Measurements from ENCODE around the gene TEK.
"Not testable (repeated sequence)": the region's sequence is repeated elsewhere in the genome, so short reads cannot be mapped to it uniquely, and the experiment has no call there.

TEK gene

GRCh38 chr9:27108981-27109541, at the start of gene TEK:
TEK (plus strand) TSS chr9:27109225; CDS start chr9:27109591, 366 bp downstream.
- no peak for DNase-seq

- DNase-seq: no peak
These were observed 49.6 kb upstream of the TEK start for GRCh38 chr9:27059412-27059811.

- DNase-seq: no peak
These were observed 49.1 kb upstream of the TEK start for GRCh38 chr9:27059907-27060306.

- DNase-seq: no peak
These were observed 43.7 kb upstream of the TEK start for GRCh38 chr9:27065288-27065687.

- no peak for DNase-seq
These were observed 34.9 kb upstream of the TEK start for GRCh38 chr9:27073841-27074728.

GRCh38 chr9:27078685-27079084, 30.3 kb upstream of the TEK start:
- DNase-seq: no peak

- no peak for DNase-seq
These were observed 23.6 kb upstream of the TEK start for GRCh38 chr9:27085456-27085855.

- peak; percentile 26 for DNase-seq
These were observed 22.0 kb upstream of the TEK start for GRCh38 chr9:27086818-27087680.

GRCh38 chr9:27088981-27089380, 20.0 kb upstream of the TEK start:
- no peak for DNase-seq

GRCh38 chr9:27089706-27090105, 19.3 kb upstream of the TEK start:
- no peak for DNase-seq

GRCh38 chr9:27090231-27090630, 18.8 kb upstream of the TEK start:
- DNase-seq: no peak

- DNase-seq: no peak
These were observed 18.3 kb upstream of the TEK start for GRCh38 chr9:27090711-27091110.

GRCh38 chr9:27092496-27092895, 16.5 kb upstream of the TEK start:
- DNase-seq: not testable (repeated sequence)

GRCh38 chr9:27093384-27094067, 15.5 kb upstream of the TEK start:
- DNase-seq: not testable (repeated sequence)

- DNase-seq: peak; percentile 64
These were observed 14.3 kb upstream of the TEK start for GRCh38 chr9:27094640-27095298.

GRCh38 chr9:27107241-27107640, 1.8 kb upstream of the TEK start:
- DNase-seq: no peak

GRCh38 chr9:27109621-27110020, 596 bp downstream of the TEK start:
- no peak for DNase-seq

GRCh38 chr9:27110181-27110580, 1.2 kb downstream of the TEK start:
- no peak for DNase-seq

- no peak for DNase-seq
These were observed 3.2 kb downstream of the TEK start for GRCh38 chr9:27112235-27112634.

- DNase-seq: no peak
These were observed 8.6 kb downstream of the TEK start for GRCh38 chr9:27117489-27118135.

GRCh38 chr9:27118916-27119315, 9.9 kb downstream of the TEK start:
- no peak for DNase-seq

GRCh38 chr9:27124151-27124550, 15.1 kb downstream of the TEK start:
- no peak for DNase-seq

Data from T1000 (cell line).